Measurements from ENCODE around the gene AIFM3. TPM values are rescaled to one million over a fixed set of nuclear protein-coding genes. Genes with fewer than 3 reads are reported as not detected.
"Not testable (repeated sequence)": the region's sequence is repeated elsewhere in the genome, so short reads cannot be mapped to it uniquely, and the experiment has no call there.

The AIFM3 gene
- total RNA-seq, 1 donor from 2014 or later = 12.3 TPM

DNA sequence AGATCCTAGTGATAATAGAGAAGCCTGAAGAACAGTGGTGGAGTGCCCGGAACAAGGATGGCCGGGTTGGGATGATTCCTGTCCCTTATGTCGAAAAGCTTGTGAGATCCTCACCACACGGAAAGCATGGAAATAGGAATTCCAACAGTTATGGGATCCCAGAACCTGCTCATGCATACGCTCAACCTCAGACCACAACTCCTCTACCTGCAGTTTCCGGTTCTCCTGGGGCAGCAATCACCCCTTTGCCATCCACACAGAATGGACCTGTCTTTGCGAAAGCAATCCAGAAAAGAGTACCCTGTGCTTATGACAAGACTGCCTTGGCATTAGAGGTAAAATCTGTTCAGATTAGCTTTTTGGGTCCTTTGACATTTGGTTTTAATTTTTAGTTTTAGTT, 33.1 kb upstream of the AIFM3 start:
- peaks cover 43% of the 10 kb centered on the region for H3K36me3 ChIP-seq
- ATAC-seq = no peak
- H3K4me3 ChIP-seq = no peak overlapping the region
- no peak for DNase-seq
- no peaks in the 10 kb centered on the region for H3K9me3 ChIP-seq
- H3K27me3 ChIP-seq (ENCODE audit: low read depth) = no peaks in the 10 kb centered on the region
- intact Hi-C loops (cut with DNase I) = no loop called here
- no peak overlapping the region for H3K27ac ChIP-seq
- H3K4me1 ChIP-seq = peaks cover 46% of the 10 kb centered on the region
- TF ChIP-seq, protein P1, sequence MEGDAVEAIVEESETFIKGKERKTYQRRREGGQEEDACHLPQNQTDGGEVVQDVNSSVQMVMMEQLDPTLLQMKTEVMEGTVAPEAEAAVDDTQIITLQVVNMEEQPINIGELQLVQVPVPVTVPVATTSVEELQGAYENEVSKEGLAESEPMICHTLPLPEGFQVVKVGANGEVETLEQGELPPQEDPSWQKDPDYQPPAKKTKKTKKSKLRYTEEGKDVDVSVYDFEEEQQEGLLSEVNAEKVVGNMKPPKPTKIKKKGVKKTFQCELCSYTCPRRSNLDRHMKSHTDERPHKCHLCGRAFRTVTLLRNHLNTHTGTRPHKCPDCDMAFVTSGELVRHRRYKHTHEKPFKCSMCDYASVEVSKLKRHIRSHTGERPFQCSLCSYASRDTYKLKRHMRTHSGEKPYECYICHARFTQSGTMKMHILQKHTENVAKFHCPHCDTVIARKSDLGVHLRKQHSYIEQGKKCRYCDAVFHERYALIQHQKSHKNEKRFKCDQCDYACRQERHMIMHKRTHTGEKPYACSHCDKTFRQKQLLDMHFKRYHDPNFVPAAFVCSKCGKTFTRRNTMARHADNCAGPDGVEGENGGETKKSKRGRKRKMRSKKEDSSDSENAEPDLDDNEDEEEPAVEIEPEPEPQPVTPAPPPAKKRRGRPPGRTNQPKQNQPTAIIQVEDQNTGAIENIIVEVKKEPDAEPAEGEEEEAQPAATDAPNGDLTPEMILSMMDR (IDR thresholded peaks at IDR 0.05) = no peak

DNA sequence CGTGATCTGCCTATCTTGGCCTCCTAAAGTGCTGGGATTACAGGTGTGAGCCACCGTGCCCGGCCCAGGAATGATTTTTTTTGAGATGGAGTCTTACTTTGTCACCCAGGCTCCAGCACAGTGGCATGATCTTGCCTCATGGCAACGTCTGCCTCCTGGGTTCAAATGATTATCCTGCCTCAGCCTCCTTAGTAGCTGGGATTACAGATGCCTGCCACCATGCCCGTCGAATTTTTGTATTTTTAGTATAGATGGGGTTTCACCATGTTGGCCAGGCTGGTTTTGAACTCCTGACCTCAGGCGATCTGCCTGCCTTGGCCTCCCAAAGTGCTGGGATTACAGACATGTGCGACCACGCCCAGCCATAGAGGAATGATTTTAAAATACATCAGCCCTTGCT, 32.0 kb upstream of the AIFM3 start:
- H3K4me3 ChIP-seq; H3K9me3 ChIP-seq; intact Hi-C loops (cut with DNase I); H3K27me3 ChIP-seq (ENCODE audit: low read depth); H3K27ac ChIP-seq; DNase-seq; ATAC-seq: not testable (repeated sequence)
- H3K36me3 ChIP-seq = peaks cover 43% of the 10 kb centered on the region
- H3K4me1 ChIP-seq = peaks cover 55% of the 10 kb centered on the region

DNA sequence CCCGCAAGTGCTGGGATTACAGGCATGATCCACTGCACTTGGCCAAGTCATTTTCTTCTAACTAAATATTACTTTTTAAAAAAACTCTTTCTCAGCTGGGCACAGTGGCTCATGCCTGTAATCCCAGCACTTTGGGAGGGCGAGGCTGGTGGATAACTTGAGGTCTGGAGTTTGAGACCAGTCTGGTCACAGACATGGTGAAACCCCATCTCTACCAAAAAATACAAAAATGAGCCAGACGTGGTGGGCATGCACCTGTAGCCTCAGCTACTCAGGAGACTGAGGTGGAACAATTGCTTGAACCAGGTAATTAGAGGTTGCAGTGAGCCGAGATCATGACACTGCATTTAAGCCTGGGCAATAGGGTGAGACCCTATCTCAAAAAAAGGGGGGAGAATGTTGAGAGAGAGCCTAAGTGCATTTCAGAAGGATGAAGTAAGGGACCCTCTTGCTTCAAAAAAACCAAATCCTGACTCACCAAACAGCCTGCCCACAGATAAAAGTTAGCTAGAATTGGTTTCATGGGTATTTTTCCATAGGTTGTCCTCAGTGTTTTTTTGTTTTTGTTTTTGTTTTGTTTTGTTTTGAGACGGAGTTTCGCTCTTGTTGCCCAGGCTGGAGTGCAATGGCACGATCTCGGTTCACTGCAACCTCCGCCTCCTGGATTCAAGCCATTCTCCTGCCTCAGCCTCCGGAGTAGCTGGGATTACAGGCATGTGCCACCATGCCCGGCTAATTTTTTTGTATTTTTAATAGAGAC, 31.1 kb upstream of the AIFM3 start:
- peaks cover 64% of the 10 kb centered on the region for H3K4me1 ChIP-seq
- H3K9me3 ChIP-seq; ATAC-seq; DNase-seq; intact Hi-C loops (cut with DNase I); H3K4me3 ChIP-seq; H3K27me3 ChIP-seq (ENCODE audit: low read depth); H3K27ac ChIP-seq: not testable (repeated sequence)
- peaks cover 43% of the 10 kb centered on the region for H3K36me3 ChIP-seq

DNA sequence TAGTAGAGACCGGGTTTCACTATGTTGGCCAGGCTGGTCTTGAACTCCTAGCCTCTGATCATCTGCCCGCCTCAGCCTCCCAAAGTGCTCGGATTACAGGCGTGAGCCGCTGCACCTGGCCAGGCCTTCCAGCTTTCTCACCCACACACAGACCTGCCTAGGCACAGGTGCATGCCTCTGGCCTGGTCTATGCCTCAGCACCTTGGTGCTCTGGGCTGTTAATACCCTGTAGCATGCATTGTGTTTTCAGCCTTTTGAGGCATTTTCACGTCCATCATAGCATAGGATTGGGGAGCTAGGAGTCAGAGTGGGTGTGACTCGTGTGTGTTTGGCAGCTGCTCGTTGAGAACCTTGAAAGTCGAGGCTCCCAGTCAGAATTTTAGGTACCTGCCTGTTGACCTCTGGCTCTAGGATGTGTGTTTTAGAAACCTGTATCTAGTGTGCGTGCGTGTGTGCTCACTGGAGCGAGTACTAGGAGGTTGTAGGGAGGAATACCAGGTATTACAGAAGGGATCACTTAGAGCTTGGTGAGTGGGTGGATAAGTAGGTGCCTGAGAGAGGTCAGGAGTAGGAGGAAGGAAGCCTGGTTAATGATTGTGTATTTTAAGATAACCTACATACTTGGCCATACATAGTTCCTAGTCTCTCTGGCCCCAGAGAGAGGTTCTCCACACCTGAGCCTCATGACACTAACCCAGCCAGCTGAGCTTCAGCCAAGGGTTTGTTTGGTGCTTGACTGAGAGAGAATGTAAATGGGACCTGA, 29.8 kb upstream of the AIFM3 start:
- H3K4me1 ChIP-seq = peaks cover 59% of the 10 kb centered on the region
- H3K27ac ChIP-seq = no peak overlapping the region
- peaks cover 43% of the 10 kb centered on the region for H3K36me3 ChIP-seq
- intact Hi-C loops (cut with DNase I) = no loop called here
- ATAC-seq = peak; percentile 95 to 96
- no peaks in the 10 kb centered on the region for H3K9me3 ChIP-seq
- no peak overlapping the region for H3K4me3 ChIP-seq
- TF ChIP-seq, protein P1 (IDR thresholded peaks at IDR 0.05) = no peak
- peak; percentile 55 for DNase-seq
- H3K27me3 ChIP-seq (ENCODE audit: low read depth) = no peaks in the 10 kb centered on the region

DNA sequence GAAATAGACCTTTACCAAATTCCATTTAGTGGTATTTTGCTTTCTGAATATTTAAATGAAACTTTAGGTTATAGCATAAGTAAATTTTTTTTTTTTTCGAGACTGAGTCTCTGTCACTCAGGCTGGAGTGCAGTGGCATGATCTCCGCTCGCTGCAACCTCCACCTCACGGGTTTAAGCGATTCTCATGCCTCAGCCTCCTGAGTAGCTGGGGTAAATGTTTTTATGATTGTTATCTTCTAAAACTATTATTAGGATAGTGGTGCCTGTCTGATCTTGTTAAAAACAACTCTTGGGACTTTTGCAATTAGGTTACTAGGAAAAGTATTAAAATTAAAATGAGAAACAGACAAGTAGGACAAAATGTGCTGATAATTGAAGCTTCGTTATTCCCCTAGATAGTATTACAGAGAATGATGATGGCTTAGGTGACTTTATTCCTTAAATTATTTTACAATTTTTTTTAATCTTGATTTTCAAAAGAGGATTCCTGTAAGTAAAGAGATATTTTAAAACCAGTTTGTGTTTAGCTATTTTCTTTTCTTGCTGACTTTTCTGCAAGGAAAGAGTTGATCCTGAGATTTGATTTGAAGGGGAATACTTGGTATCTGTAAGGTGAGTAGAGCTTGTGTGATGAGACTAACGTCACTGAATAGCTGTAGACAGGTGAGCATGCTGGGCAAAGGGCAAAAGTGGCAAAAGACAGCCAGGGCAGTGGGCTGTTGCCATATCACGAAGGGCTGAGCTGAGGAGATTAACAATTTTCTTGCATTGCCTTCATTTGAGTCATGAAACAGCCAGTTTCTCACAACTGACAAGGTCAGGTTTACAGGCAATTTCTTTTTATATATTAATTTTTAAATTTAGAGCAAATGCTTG, 29.0 kb upstream of the AIFM3 start:
- peaks cover 64% of the 10 kb centered on the region for H3K4me1 ChIP-seq
- ATAC-seq (peak; percentile 23 to 45), DNase-seq (no peak)
- no peaks in the 10 kb centered on the region for H3K27me3 ChIP-seq (ENCODE audit: low read depth)
- H3K27ac ChIP-seq = no peak overlapping the region
- peaks cover 43% of the 10 kb centered on the region for H3K36me3 ChIP-seq
- no peak overlapping the region for H3K4me3 ChIP-seq
- no peaks in the 10 kb centered on the region for H3K9me3 ChIP-seq
- intact Hi-C loops (cut with DNase I) = no loop called here
- TF ChIP-seq, protein P1 (IDR thresholded peaks at IDR 0.05) = no peak

DNA sequence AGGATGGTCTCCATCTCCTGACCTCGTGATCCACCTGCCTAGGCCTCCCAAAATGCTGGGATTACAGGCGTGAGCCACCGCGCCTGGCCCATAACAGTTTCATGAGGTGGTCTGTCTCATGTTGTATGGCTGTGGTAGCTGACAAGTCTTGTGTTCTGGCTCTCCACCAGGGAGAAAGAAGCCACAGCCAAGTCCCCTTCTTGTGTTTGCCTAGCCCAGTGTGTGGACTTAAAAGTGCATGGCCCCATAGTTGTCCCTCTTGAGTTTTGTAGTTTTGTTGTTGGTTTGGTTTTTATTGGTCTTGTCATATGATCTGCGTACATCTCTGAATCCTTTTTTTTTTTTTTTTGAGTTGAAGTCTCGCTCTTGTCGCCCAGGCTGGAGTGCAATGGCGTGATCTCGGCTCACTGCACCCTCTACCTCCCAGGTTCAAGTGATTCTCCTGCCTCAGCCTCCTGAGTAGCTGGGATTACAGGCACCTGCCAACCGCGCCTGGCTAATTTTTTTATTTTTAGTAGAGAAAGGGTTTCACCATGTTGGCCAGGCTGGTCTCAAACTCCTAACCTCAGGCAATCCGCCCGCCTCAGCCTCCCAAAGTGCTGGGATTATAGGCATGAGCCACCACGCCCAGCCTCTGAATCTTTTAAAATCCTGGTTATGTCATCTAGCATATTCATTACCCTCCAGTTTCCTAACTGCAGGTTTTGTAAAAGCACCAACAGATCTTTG, 27.4 kb upstream of the AIFM3 start:
- intact Hi-C loops (cut with DNase I); ATAC-seq; H3K9me3 ChIP-seq; H3K4me3 ChIP-seq; DNase-seq; H3K27me3 ChIP-seq (ENCODE audit: low read depth): not testable (repeated sequence)
- peaks cover 32% of the 10 kb centered on the region for H3K36me3 ChIP-seq
- peaks cover 70% of the 10 kb centered on the region for H3K4me1 ChIP-seq
- peak overlapping the region; percentile 8 for H3K27ac ChIP-seq

All from lower lobe of right lung (tissue), 2 donors.